ENCODE data around the gene UBE3B.

UBE3B gene

GRCh38 chr12:109476807-109477184, 638 bp upstream of the UBE3B start:
- no peak for DNase-seq

GRCh38 chr12:109477963-109478315, 505 bp downstream of the UBE3B start:
- DNase-seq, result no peak

DNA sequence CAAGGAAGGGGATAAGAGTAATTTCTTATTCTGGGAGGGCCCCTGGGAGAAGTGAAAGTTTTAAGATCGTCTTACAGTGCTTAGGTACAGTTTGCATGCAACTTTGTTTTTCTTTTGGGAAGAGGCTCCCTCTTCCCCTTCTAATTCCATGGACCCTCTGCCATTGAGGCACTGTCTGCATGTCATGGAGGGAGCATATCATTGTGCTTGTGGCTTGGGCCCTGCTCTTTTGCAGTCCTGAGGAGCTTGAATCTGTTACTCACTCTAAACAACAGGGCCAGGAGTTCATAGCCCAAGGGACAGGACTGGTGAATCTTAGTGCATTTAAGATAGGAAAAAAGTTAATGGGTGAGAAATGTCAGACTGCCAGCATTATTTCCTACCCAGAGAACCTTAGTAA, 2.3 kb downstream of the UBE3B start:
- no peak for DNase-seq

DNA sequence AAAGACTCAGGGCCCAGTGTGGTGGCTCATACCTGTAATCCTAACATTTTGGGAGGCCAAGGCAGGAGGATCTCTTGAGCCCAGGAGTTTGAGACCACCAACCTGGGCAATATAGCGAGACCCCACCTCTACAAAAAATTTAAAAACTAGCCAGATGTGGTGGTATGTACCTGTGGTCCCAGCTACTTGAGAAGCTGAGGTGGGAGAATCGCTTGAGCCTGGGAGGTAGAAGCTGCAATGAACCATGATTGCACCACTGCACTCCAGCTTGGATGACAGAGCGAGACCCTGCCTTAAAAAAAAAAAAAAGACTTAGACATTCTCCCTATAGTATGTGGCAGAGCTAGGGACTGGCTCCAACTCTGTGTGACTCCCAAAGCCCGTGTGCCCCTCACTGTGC, 2.9 kb downstream of the UBE3B start:
- no peak for DNase-seq

GRCh38 chr12:109481863-109482262, 4.4 kb downstream of the UBE3B start:
- no peak for DNase-seq

DNA sequence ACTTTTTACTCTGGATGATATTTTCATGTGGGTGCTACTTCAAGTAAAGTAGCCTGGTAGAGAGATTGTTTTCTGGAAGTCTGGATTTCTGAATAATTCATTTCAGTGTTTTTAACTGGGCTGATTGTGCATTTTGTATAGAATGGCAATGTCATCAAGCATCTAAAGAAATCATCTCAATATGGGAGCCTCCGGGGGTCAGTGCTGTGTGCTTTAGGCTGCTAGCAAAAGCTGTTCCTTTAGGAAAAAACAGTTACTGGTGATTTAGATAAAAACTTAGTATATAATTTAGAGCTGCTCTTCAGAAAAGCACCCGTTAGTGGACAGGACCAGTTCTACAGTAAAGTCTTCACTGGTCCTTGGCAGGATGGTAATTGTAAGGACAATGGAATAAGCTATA, 5.1 kb downstream of the UBE3B start:
- DNase-seq, result no peak

DNA sequence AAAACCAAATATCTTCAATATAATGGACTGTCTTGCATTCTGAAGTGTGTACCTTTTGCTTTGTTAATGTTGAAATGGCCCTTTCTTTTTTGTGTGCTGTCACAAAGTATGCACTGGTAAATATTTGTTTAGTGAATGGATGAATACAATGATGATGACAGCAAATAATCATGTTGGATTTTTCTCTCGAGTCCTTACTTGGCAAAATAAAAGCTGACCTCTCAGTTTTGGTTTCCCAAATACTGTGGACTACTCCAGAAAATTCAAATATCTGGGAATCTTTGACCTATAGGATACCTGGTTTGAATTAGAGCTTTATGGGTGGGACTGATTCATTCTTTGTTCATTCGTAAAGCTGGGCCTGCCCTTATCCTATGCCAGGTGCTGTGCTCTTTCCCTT, 5.5 kb downstream of the UBE3B start:
- DNase-seq, result no peak

DNA sequence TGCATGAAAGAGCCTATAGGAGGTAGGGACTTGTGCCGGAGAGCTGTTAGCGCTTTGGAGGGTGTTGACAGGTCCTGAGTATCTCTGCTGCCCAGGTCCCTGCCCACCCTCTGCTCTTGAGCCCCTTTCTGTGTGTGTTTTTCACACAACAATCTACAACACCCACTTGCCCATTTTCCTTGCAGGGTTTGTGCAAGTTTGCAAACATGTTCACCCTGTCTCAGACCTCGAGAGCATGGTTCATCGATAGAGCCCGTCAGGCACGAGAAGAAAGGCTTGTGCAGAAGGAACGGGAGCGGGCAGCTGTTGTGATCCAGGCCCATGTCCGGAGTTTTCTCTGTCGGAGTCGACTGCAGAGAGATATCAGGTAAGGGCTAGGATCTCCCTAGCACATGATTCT, 5.9 kb downstream of the UBE3B start:
- DNase-seq, result no peak

GRCh38 chr12:109485201-109485600, 7.8 kb downstream of the UBE3B start:
- DNase-seq, result no peak

GRCh38 chr12:109487181-109488050, 10.0 kb downstream of the UBE3B start:
- DNase-seq, result no peak

DNA sequence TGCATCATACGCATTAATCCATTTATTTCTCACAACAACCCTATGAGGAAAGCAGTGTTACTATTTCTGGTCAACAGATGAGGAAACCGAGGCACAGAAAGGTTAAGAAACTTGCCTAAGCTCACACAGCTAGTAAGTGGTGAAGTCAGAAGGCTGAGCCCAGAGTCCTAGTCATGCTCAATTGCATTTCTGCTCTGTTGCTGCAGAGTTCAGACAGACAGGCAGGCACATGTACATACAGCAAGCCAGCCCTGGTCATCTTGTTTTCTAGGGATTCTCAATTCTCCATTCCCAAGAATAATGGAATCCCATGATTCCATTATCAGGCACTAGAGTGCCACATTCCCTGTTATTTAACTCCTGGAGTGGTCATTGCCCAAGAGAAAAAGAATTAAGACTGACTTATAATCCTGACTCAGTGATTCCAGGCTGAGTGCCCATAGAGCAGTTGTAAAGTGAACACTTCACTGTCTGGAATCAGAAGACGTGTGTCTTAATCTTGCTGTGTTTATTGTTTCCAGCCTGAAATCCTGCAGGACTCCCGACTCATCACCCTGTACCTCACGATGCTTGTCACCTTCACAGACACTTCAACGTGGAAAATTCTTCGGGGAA, 10.7 kb downstream of the UBE3B start:
- no peak for DNase-seq

DNA sequence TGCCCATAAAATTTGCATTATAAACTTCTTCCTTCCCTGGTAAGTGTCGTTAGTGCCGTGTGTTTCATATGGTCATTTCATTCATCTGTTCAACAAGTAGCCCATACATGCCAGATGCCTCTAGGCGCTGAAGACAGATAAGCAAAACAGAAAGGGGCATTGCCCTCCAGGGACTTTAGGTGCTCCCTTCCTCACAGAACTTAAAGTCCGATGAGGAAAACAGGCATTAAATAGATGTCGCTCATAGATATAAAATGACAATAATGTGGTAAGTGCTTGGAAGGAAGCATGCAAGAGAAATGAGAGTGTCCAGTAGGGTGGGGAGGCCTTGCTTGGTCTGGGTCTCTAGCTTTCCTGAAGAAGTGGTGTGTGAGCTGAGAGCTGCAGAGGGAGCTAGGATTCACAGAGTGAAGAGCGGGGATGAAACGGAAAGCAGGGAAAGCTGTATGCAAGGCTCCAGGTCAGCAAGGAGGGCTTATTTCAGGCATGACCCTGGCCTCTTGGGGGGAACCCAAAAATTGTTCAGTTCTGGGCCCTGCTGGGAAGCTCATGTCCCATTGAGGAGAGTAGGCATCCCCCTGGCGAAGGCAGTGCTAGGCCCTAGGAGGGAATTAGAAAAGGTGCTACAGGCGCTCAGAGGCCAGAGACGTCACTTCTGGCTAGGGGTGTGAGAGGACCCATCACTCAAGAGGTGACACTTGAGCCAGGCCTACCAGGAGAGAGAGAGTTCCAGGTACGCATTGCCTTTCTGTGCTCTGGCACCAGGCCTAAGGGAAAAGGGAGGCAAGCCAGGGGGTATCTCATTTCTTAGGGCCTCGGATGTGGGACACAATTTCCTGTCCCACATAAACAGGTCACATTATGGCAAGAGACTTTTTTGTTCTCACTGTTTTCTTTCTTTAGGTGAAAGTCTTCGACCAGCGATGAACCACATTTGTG, 11.9 kb downstream of the UBE3B start:
- DNase-seq, result no peak

DNA sequence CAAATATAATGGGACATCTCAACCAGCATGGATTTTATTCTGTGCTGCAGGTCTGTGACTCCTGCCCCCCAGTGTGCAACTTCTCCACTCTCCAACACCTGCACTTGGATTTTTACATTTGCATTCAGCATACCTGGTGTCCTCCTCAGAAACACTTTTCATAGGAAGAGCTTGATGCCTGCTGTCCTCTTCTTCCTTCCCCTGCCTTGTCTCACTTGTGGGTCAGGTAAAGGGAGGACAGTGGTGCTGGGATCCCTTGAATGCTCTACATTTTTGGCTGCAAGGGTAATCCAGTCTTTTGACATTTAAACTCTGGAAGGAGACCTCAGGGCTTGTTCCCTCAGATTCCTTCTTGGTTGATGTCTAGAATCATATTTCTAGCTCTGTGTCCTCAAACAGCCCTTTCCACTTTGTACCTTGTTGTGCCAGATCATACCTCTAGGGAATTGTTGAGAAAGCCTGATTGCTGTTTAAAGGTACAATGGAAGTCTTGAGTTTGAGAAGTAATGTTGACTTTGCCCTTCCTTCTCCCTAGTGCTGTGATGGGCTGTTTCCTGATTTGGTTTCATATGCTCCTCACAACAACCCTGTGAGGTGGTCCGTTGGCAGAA, 12.6 kb downstream of the UBE3B start:
- no peak for DNase-seq

DNA sequence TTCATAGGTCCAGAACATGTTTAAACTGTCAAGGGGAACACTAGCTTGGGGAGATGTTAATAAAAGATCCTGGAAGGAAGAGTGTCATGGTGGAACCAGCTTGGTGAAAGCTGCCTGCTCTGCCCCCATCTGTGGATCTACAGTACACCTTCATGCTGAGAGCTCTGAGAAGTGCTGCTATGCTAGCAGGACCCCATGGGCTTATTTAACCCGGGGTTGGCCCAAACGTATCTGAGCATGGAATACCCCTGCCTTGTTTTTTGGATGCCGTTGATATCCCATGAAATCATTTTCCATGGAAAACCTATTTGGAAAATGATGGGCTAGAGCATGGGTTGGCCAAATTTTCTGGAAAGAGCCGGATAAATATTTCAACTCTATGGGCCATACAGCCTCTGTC, 14.2 kb downstream of the UBE3B start:
- DNase-seq, result no peak

GRCh38 chr12:109492371-109492770, 14.9 kb downstream of the UBE3B start:
- DNase-seq, result no peak

GRCh38 chr12:109493090-109493489, 15.7 kb downstream of the UBE3B start:
- no peak for DNase-seq

DNA sequence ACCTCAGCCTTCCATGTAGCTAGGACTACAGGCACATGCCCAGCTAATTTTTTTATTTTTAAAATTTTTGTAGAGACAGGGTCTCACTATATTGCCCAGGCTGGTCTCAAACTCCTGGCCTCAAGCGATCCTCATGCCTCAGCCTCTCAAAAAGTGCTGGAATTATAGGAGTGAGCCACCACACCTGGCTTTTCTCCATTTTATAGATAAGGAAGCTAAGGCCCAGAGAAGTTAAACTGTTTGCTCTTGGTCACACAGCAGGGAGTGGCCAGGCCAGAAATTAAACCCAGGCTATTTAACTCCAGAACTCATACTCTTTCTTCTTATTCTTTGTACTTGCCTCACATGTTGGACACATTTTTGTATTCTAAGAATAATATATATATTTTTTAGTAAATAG, 16.5 kb downstream of the UBE3B start:
- no peak for DNase-seq

GRCh38 chr12:109494348-109494881, 17.0 kb downstream of the UBE3B start:
- no peak for DNase-seq

DNA sequence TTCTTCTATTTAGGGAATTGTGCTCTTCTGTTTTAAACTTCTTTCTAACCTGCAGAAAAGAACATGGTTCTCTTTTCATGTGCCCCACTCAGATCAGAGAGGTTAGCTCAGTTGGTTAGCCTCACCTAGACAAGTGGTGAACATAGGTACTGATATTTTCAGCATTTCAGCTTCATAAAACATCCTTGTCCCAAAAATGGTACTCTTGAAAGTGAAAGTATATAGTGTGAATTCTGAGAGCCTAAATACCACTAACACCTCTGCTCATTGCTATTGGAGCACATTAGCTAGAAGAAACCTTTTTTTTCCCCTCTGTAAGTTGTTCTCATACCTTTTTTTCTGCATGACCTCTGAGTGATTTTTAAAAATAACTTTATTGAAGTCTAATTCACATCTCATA, 17.6 kb downstream of the UBE3B start:
- DNase-seq, result no peak

DNA sequence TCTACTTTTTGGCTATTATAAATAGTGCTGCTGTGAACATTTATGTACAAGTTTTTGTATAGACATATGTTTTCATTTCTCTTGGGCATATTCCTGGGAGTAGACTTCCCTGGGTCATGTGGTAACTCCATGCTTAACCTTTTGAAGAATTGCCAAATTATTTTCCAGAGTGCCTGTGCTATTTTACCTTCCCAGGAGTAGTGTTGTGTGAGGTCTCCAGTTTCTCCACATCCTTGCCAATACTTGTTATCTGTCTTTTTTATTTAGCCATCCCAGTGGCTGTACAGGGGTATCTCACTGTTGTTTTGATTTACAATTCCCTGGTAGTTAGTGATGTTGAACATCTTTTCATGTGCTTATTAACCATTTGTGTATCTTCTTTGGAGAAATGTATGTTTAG, 18.9 kb downstream of the UBE3B start:
- DNase-seq, result no peak

- no peak for DNase-seq
Measured at GRCh38 chr12:109497675-109498074, 20.2 kb downstream of the UBE3B start.

GRCh38 chr12:109500406-109501185, 23.2 kb downstream of the UBE3B start:
- DNase-seq, result no peak

Data from stimulated activated CD4-positive, alpha-beta T cell treated with anti-CD3 and anti-CD28 coated beads, Interleukin-4, amount 100 ng/mL, for 4 hours (primary cell).